GM21423 (cell line): ENCODE data around the gene NABP2.
"Not testable (repeated sequence)": the region's sequence is repeated elsewhere in the genome, so short reads cannot be mapped to it uniquely, and the experiment has no call there.

Experiments
- ATAC-seq: cut with Tn5 transposase; IDR thresholded peaks from one replicate; pipeline ENCODE4 v1.9.1; 2021; ENCODE audit warnings: mild to moderate bottlenecking, moderate library complexity; ENCODE audit not compliant: unreplicated experiment

NABP2 gene

DNA sequence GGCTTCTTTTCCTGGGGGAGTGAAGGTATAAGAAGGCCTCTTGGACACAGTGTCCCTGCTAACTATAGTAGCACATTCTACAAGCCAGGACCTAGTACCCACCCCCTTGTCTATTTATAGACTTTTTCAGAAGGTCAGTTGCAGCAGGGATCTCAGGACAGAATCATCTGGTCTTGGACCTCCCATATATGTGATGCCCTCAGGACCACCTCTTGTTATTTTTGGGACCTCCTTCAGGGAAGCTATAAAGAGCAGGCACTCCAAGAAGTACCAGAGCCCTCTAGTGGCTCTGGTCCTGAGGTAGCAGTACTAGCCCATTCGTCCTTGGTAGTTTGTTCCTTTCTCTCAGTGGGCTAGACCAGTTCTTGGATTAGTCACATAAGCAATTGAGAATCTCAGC, 46.9 kb downstream of the NABP2 start:
- ATAC-seq: no peak

DNA sequence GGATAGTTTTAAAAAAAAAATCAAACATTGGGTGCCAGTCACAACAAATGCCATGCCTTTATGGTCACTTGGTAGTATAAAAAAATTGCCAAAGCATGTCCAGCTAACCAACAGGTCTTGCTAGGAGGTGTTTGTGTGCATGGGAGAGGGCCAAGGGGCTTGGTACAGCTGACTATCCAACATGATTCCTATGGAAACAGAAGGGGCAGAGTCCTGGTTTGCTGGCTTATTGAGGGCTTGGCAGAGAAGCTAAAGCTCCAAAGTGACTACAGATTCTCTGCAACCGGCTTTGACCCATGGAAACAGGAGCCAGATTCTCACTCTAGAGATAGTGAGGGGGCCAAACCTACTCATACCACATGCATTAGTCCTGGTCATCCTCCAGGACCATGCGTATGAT, 48.3 kb downstream of the NABP2 start:
- ATAC-seq: not testable (repeated sequence)

DNA sequence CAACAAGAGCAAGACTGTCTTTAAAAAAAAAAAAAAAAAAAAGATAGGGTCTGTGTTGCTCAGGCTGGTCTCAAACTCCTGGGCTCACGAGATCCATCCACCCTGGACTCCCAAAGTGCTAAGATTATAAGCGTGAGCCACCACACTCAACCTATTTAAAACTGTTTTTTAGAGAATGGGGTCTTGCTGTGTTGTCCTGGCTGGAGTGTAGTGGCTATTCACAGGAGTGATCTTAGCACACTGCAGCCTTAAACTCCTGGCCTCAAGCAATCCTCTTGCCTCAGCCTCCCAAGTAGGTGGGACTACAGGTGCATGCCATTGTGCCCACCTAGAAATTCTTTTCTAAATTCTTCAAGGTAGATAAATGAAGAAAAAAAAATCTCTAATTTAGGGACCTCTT, 50.2 kb downstream of the NABP2 start:
- no peak for ATAC-seq

DNA sequence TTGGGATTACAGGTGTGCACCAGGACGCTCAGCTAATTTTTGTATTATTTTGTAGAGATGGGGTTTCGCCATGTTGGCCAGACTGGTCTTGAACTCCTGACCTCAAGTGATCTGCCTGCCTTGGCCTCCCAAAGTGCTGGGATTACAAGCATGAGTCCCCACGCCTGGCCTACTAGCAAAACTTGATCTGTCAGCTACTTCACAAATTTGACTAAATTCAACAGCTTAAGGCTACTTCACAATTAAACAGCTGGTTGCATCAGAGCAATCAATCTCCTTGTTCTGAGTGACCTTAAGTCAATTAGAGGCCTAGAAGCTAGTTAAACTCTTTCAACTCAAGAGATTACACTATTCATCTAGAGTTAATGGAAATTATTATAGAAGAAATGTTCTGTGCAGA, 54.8 kb downstream of the NABP2 start:
- ATAC-seq: no peak
